HG02981 (cell line): Measurements from ENCODE around the gene STIM2.
"Not testable (repeated sequence)": the region's sequence is repeated elsewhere in the genome, so short reads cannot be mapped to it uniquely, and the experiment has no call there.

Source experiments
- ATAC-seq: cut with Tn5 transposase; IDR thresholded peaks from one replicate; pipeline ENCODE4 v1.9.1; 2021; ENCODE audit warnings: mild to moderate bottlenecking, moderate library complexity; ENCODE audit not compliant: unreplicated experiment

The STIM2 gene

GRCh38 chr4:26860157-26860921 lies at the start of gene STIM2:
Gene STIM2 (plus strand): TSS chr4:26860841.
- peak; percentile 60 for ATAC-seq

DNA sequence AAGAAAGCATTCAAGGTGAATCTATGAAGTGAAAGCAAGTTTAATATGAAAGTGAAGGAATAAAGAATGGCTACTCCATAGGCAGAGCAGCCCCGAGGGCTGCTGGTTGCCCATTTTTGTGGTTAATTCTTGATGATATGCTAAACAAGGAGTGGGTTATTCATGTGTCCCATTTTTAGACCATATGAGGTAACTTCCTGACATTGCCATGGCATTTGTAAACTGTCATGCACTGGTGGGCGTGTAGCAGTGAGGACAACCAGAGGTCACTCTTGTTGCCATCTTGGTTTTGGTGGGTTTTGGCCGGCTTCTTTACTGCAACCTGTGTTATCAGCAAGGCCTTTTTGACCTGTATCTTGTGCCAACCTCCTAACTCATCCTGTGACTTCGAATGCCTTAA lies 49.1 kb upstream of the STIM2 start:
- ATAC-seq, result not testable (repeated sequence)

- no peak for ATAC-seq
These were observed 48.5 kb upstream of the STIM2 start for GRCh38 chr4:26812049-26812714.

DNA sequence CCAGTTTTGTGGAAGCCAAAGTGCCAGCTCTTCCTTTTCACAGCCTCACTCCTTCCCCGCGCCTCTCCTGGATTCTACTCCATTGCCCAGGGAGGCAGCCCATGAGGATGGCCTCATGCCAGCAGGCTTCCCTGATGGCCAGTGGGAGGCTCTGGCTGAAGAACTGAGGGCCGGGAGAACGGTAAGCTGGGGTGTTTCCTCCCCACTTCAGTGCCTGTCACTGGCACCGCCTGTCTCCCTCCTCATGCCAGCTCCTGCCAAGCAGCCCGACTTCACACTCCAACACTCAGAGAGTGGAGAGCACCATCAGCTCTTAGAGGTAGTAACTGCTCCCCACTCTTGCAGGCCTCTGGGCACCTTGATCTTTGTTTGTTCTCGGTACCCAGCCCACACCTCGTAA lies 46.9 kb upstream of the STIM2 start:
- ATAC-seq, result no peak

DNA sequence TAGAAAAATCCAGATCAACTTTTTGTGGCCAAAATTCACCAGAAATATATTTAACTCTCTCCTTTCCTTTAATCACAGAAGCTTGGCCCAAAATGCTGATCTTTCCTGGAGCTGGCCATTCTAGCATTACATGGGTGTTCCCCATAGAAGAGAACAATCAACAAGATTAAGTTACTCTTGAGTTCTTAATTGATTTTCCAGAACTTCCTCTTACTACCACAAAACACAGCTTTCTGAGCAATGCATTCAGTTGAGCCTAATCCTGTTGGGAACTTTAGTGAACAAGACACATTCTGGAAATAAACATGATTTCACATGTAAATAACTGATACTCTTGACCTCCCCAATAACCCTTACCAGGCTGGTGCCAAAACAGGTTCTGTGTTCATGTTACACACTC lies 45.4 kb upstream of the STIM2 start:
- no peak for ATAC-seq

DNA sequence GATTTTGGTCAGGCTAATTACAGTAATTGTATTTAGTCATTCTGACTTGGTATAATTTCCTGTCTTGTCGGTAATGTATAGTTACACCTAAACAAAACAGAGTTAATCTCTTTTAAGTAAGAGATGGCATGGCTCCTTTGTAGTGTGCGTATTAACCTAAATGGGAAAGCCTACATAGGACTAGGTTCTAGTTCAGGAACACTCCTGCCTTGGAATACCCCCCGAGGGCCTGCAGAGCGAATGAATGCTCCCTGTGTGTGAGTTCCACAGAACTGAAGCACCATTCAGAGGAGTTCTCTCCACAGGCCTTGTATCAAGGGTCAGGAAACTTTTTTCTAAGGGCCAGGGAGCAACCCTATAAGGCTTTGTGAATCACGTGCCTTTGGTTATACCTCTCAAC lies 44.9 kb upstream of the STIM2 start:
- ATAC-seq, result no peak

DNA sequence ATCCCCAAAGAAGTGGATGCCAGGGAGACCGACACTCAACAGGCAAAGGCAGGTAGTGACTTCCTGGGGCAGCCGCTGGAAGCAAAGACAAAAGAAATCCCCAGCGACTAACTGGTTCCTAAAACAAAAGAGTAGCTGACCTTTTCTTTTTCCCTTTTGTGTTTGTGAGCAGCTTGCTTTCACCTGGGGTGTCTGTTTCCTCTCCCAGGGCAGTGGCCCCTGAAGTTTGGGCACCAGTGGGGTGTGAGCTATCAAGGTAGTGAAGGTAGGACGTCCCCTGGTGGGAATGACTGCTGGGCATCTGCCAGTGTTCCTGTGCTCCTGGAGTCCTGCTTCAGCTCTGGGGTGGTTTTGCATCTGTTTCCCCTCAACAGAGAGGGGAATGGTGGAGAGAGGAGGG lies 41.6 kb upstream of the STIM2 start:
- no peak for ATAC-seq

DNA sequence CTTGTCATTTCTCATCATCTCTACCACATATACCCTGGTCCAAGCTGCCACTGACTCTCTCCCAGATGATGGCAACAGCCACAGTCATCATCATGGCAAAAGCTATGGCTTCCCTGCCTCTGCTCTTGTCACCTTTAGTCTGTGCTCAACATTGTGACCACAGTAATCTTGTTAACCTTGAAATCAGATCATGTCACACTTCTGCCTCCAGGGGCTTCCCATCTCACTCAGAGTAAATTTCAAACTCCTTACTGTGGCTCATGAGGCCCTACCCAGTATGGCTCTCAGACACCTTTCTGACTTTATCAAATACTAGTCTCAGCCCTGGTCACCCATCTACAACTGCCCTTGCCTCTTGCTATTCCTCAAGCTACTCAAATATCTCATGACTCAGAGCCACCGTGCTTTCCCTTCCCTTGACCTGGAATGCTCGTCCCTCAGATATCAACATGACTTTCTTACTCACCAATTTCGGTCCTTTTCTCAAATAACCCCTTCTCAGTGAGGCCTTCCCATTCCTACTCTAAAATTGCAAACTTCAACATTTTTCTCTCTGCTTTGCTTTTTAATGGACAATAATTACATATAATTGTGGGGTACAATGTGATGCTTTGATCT lies 41.1 kb upstream of the STIM2 start:
- ATAC-seq, result no peak

DNA sequence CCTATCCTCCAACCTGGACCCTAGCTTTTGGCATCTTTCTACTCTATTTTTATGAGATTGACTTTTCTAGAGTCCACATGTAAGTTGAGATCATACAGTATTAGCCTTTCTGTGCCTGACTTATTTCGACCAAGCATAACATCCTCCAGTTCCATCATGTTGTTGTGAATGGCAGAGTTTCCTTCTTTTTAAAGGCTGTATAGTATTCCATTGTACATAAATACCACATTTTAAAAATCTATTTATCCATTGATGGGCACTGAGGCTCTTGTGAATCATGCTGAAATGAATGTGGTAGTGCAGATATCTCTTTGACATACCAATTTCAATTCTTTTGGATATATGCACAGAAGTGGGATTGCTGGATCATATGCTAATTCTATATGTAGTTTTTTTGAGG lies 40.3 kb upstream of the STIM2 start:
- ATAC-seq, result no peak

- ATAC-seq, result no peak
These were observed 39.6 kb upstream of the STIM2 start for GRCh38 chr4:26821031-26821430.

GRCh38 chr4:26821677-26822503 lies 38.8 kb upstream of the STIM2 start:
- no peak for ATAC-seq

GRCh38 chr4:26822546-26822945 lies 38.1 kb upstream of the STIM2 start:
- peak; percentile 60 for ATAC-seq

DNA sequence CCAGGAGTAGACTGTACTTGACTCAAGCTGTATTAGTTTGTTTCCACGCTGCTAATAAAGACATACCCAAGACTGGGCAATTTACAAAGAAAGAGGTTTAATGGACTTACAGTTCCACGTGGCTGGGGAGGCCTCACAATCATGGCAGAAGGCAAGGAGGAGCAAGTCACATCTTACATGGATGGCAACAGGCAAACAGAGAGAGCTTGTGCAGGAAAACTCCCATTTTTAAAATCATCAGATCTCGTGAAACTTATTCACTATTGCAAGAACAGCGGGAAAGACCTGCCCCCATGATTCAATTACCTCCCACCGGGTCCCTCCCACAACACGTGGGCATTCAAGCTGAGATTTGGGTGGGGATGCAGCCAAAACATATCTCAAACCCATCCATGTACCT lies 37.7 kb upstream of the STIM2 start:
- not testable (repeated sequence) for ATAC-seq

DNA sequence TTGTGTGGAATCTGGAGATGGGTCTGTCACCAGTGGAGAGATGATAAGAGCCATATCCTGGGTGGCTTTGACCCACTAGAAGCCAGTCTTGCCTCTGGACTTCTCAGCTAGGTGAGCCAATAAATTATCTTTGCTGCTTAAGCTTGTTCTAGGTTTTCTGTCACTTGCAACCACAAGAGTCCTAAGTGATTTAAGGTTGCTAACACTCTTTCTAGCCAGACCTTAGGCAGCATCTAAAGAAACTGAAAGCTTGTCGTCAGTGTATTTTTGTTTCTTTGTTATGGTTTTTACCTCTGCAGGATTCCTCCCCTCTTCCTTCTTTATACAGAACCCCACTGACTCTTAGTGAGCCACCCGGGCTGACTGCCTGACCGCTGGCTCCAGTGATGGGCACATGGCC lies 37.1 kb upstream of the STIM2 start:
- ATAC-seq, result no peak

GRCh38 chr4:26824667-26825066 lies 36.0 kb upstream of the STIM2 start:
- no peak for ATAC-seq

DNA sequence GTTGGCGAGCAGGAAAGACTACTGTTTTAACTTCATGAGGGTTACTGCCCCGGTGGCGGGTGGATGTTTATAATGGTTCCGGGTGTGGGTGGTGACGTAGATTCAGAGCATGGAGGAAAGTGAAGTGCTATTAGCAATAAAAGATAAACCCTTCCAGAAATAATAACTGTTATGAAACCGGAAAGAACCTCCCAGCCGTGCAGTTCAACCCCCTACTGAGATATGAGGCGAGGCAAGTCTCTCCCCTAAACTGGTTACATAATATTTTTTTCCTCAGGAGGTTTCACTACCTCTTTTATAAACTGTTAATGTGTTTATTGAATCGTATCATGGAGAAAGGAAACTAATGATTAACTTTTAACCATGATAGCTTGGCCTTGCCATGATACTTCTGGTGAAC lies 33.9 kb upstream of the STIM2 start:
- peak; percentile 79 for ATAC-seq

DNA sequence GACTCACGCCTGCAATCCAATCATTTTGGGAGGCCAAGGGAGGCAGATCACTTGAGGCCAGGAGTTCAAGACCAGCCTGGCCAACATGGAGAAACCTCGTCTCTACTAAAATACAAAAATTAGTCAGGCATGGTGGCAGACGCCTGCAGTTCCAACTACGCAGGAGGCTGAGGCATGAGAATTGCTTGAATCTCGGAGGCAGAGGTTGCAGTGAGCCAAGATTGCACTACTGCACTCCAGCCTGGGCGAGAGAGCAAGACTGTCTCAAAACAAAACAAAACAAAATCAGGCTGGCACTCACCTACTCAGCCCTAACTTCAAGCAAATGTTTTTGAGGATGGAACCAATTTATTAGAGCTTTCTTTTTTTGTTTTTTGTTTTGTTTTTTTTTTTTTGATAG lies 33.3 kb upstream of the STIM2 start:
- ATAC-seq, result not testable (repeated sequence)

GRCh38 chr4:26827798-26828197 lies 32.8 kb upstream of the STIM2 start:
- ATAC-seq, result no peak

DNA sequence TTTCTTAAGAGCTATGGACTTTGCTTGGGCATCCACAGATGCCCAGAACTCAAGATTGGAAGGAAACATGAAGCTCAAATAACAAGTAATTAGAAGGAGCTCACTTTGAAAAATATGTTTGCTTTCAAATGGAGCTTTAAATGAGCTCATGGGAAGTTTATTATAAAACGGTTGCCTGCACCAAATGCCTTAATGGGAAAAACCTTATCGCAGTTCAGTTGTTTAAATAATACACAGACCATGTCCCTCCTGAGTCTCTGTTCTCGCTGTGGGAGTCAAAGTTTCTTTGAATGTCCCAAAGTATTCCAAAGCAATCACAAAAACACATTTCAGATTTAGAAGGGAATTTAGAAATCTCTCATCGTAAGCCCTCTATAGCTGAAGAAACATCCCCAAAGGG lies 31.6 kb upstream of the STIM2 start:
- no peak for ATAC-seq

- no peak for ATAC-seq
These were observed 30.6 kb upstream of the STIM2 start for GRCh38 chr4:26830033-26830432.

GRCh38 chr4:26830701-26831100 lies 29.9 kb upstream of the STIM2 start:
- ATAC-seq, result no peak
